Breast epithelium (tissue), 3 donors: ENCODE results near the gene AP5S1. TPM values are rescaled to one million over a fixed set of nuclear protein-coding genes. Genes with fewer than 3 reads are reported as not detected.

Experiments
- total RNA-seq, 3 donors: library from RNA; depleted of rRNA; stranded (reverse); fragments of >200 nt; gene quantifications; one replicate each; pipeline ENCODE4 v1.1.0, GENCODE V29; 2016

The AP5S1 gene
- total RNA-seq, 3 donors from 2014 or later, result 11.1 to 13.8 (median 11.8) TPM

Other genes starting within 250 kb of the AP5S1 start
- not detected for gene GFRA4, start 157.1 kb upstream of the AP5S1 start, total RNA-seq
- 10 to 100 TPM; 29.4 to 39.5 (median 37.4) TPM for gene ADAM33, start 138.5 kb upstream of the AP5S1 start, total RNA-seq
- 10 to 100 TPM in 1 of 3 donors, 1 to 10 TPM in 2; 2.0 to 32.0 (median 6.9) TPM for gene SIGLEC1, start 107.9 kb upstream of the AP5S1 start, total RNA-seq
- gene HSPA12B, start 87.9 kb upstream of the AP5S1 start, total RNA-seq, result 10 to 100 TPM in 1 of 3 donors, 1 to 10 TPM in 2; 7.0 to 25.2 (median 9.3) TPM
- 10 to 100 TPM; 12.3 to 29.3 (median 15.7) TPM for gene ADISSP, start 52.8 kb upstream of the AP5S1 start, total RNA-seq
- under 1 TPM in 2 of 3 donors, not detected in 1; 0.33 to 0.88 TPM for gene SPEF1, start 39.1 kb upstream of the AP5S1 start, total RNA-seq
- gene CENPB, start 33.8 kb upstream of the AP5S1 start, total RNA-seq, result 10 to 100 TPM; 55.5 to 69.8 (median 68.2) TPM
- gene CDC25B, start 24.2 kb upstream of the AP5S1 start, total RNA-seq, result 10 to 100 TPM; 18.1 to 25.0 (median 22.0) TPM
- gene MAVS, start 26.3 kb downstream of the AP5S1 start, total RNA-seq, result 10 to 100 TPM; 23.3 to 32.3 (median 24.6) TPM
- gene PANK2, start 68.8 kb downstream of the AP5S1 start, total RNA-seq, result 10 to 100 TPM; 38.2 to 40.1 (median 38.7) TPM
- 10 to 100 TPM in 2 of 3 donors, 1 to 10 TPM in 1; 8.8 to 27.2 (median 22.0) TPM for gene RNF24, start 195.0 kb downstream of the AP5S1 start, total RNA-seq